GM21723 (cell line): ENCODE measurements around the gene UBE2V1.
"Not testable (repeated sequence)": the region's sequence is repeated elsewhere in the genome, so short reads cannot be mapped to it uniquely, and the experiment has no call there.

Experiments
- ATAC-seq: cut with Tn5 transposase; IDR thresholded peaks from one replicate; pipeline ENCODE4 v1.9.1; 2021; ENCODE audit warnings: mild to moderate bottlenecking, moderate library complexity; ENCODE audit not compliant: unreplicated experiment

Gene UBE2V1

DNA sequence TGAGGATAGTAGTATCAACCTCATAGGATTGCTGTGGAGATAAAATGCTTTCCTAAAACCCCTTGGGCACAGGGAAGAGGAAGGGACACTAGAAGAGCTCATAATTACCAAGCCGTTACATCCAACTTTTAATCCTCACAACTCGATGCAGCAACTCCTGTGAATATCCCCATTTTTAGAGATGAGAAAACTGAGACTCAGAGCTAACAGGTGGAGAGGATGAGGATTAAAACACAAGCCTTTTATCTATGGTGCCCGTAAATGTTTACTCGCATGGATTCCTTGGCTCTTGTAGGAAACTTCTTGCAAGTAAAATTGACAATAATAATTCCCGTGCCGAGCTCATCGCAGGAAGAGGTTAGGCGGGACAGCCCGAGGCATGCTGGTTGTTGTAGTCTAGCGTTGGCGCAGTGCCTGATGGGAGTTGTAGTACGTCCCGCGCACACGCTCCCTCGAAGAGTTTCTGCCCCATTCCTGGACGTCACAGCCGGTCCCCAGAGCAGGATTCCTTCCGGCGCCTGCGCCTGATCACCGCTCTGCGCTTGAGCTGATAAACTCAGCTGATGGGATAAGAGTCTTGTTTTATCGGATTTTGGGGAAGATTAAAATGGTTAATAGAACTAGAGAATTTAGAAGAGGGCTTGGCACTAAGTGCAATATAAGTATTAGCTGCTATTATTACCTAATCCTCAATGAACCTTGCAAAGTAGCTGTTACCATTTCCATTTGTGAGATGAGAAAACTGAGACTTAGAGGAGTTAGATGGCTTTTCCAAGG is 2.8 kb upstream of the UBE2V1 start:
- peak; percentile 76 for ATAC-seq

DNA sequence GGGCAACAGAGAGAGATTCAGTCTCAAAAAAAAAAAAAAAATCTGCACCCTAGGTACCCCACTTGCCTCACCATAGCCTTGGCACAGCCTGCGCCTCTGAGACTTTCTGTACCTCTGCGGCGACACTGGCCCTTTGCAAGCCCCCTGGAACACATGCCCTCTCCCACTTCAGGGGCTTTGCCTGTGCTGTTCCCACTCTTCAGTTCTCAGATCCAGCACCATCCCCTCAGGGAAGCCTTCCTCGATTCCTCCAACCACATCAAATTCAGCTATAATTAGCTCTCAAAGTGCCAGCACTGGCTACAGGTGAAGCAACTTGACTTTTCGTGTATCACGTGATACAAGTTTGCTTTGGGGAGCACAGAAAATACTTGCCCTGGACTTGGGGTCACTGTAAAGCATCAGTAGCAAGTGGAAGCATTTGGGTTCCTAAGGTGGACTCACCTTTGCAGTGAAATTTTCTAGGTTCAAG is 2.1 kb upstream of the UBE2V1 start:
- no peak for ATAC-seq

DNA sequence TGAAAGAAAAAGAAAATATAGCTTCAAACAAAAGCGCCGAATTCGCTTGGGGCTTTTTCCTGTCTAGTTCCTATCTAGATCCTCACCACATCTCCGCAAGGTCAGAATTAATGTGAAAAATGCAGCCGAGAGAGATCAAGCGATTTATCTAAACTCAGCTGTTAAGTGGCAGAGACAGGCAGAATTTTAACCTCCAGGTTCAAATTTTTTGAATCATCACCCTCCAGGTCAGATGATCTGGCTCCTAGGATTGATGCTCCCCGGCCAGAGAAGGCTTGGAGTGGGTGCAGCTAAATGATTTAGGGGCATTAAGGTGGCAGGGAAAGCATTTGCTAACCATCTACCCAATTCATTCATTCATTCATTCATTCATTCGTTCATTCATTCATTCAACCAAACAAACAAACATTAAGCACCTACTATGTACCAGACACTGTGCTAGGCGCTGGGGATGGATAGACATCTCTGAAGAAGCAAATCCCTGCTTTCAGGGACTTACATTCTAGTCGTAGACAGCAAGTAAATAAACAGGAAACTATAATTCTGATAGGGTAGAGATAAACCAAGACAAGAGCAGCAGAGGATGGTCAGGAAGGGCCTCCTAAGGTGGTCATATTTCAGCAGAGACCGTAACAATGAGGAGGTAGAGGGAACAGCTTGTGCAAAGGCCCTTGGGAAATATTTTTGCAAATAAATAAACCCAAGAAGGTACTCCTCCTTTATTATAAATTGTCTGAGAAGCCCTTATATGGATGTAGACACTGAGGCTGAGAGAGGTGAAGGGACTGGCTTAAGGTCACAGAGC is 672 bp upstream of the UBE2V1 start:
- ATAC-seq: no peak

DNA sequence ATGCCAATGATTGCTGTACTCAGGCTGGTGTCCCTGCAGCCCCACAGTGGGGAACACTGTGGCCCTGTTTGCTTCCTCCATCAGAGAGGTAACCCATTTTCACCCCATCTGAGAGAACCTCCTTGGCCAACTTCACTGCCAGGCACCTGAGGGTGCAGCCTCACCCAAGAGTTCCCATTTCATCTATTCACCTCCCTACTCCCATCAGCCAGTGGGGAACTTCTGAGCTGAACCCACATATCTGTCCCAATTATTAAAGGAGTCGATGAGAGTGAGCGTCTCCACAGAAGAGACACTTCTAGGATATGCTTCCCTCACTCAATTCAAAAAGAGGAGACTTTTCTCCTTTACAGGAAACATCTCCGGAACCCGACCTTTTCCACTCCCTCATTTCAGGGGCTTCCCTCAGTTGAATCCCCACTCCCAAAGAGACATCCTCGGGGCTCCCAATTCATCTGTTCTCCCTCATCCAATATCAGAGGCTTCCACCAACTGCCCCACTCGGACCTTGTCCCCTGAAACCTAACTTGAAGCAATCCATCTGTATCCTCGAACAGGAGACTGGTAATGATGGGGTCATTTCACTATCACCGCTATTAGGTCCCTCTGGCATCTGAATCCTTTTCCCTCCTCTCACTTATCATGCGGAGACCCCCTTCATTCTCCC is 988 bp downstream of the UBE2V1 start:
- no peak for ATAC-seq

DNA sequence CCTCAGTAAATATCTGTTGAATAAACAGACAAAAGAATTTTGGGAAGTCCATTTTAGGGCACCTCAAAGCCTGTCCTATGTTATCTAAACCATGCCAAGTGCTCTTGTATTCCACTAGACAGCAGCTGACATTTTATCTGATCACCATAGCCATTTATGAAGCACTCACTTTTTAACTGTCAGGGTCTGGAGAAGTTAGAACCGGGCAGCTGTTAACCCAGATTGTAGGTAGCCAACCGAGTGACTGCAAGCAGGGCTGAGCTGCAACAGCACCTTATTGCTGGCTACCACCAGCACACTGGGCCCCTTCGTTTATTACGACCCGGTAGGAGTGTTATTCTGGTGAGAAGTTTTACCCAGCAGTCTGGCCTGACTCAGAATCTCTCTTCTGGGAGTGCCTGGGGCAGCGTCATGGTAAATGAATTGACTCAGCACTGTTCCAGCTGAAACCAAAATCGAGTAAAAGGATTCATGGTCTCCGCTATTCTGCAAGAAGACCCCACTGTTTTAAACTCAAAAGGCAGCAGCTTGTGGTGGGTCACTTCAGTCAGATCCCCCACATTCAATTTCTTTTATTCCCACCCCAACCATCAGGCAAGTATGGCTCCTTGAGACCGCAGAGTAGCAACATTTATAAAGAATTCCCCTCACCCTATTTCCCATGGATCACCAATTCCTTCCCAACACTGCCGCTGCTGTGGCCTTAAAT is 1.7 kb downstream of the UBE2V1 start:
- ATAC-seq: no peak

DNA sequence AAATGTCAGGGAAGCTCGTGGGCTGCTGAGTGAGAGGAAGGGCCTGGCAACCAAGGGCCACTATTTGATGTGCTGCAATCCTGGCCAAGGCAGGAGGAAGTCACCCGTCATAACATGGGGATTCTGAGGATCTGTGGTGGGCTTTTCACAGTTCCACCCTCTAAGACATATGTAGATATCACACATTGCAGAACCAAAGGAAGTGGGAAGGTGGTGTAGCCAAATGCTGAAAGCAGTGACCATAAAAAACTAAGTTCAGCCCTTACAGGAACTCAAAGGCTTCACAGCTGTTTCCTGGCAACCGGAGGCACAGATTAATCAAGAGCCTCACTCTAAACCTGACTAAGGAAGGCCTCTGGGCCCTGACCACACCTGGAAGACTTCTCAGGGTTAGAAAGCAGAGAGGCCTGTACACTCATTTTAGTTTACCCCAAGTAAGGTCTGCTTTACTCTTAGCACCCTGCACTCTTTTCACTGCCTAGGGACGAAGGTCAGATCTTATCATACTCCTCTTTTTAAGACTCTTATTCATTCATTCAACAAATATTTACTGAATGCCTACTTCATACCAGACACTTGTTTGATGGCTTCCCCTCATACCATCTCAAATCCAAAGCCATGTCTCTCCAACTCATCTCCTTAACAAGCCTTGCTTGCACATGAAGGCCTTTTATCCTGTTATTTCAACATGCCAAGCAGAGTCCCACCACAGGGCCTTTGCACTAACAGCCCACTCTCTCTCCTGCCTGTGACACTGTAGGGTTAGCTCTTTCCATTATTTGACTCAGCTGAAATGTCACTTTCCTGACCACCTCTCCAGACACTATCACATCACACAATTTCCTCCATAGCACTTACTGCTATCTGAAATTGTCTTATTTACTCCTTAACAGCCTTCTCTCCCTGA is 2.6 kb downstream of the UBE2V1 start:
- peak; percentile 40 for ATAC-seq

DNA sequence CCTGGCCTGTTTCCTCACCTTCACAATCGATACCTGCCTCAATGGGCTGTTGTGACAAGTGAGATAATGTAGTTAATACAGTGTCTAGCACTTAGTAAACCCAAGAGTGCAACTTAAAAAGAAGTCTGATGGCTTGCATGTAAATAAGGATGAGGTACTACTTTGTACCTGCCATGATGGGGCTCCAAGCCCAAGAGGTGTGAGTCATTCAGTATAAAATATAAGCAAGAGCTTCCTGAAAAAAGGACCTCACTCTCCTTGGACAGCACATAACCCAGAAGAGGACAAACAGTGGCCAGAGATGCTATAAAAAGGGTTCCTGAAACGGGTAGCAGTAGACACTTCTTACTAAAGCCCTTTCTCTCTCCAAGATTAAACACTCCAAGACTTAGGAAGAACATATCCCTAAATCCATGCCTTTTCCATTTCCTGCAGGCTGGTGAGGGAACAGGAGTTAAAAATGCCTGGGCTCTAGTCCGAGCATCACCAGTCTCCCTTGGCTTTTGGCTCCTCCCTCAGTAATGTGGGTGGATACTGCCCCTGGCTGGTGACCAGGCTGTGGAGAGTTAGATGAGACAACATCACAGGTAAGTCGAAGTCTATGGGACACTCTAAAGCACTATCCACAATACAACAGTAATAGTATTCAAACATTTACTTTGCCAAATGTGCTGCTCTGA is 4.3 kb downstream of the UBE2V1 start:
- ATAC-seq: no peak

DNA sequence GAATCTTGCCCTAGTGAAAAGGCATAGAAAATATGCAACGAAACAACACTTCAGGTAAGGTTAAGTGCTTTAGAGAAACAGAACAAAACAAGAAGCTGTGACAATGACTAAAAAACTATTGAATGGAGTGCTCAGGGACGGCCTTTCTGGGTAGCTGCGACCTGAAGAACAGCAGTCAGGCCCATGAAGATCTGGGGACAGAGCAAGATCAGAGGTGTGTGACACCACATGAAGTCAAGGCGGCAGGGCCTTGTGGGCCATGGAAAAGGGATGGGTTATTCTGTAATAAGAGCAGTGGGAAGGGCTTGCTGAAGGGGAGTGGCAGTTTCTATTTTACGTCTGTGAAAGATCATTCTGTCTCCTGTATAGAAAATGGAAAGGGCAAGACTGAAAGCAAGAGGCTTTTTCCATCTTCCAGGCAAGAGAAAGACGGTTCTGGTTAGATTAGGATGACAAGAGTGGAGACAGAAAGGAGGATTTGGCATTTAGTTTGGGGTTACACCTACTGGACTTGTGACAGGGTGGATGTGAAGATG is 5.1 kb downstream of the UBE2V1 start:
- no peak for ATAC-seq

DNA sequence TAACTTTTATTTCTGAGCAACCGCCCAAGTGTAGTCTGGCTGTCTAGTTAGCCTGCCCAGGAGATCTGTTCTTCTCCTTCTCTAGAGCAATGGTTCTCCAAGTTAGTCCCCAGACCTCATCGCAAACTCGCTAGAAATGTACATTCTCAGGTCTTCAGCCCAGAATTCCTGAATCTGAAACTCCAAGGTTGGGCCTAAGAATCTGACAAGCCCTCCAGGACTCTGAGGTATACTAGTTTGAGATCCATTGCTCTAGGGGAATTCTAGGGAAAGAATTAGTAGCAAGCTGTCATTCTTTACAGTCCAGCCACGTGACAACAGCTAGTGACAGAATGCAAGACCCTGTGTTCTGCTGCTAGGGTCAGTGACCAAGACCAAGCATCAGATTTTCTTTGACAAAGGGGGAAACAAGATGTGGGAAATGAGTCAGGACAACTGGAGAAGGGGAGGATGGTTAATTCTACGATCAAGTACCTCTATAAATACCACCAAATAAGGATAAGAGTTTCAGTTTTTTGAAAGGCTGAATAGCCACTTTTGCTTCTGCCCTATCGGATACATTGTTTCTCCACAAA is 5.8 kb downstream of the UBE2V1 start:
- ATAC-seq: no peak

DNA sequence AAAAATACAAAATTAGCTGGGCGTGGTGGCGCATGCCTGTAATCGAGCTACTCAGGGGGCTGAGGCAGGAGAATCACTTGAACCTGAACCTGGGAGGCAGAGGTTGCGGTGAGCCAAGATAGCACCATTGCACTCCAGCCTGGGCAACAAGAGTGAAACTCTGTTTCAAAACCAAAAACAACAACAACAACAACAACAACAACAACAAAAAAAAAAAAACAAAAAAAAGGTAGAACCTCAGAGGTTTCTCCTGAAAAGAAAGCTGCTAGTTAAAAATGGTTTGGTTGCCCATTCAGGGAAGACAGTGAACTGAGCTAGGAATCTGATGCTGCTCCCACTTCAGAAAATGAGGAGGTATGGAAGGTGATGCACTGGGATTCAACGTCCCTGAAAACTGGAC is 6.3 kb downstream of the UBE2V1 start:
- ATAC-seq: not testable (repeated sequence)

DNA sequence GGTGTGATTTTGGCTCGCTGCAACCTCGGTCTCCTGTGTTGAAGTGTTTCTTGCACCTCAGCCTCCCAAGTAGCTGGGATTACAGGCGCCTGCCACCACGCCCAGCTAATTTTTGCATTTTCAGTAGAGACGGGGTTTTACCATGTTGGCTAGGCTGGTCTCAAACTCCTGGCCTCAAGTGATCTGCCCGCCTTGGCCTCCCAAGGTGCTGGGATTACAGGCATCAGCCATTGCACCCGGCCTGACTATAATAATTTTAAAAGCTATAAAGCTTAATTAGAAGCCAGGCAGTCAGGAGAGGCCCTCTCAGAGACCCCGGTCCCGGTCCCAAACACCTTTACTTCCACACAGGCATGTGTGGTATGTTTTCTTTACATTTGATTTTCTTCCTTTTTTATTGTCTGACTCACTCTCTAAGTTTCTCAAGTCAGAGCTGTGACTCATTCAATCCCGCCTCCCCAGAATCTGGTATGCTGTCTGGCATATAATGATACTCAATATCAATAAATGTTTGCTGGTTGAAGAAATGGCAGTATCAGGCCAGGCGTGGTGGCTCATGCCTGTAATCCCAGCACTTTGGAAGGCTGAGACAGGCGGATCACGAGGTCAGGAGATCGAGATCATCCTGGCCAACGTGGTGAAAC is 9.4 kb downstream of the UBE2V1 start:
- not testable (repeated sequence) for ATAC-seq

DNA sequence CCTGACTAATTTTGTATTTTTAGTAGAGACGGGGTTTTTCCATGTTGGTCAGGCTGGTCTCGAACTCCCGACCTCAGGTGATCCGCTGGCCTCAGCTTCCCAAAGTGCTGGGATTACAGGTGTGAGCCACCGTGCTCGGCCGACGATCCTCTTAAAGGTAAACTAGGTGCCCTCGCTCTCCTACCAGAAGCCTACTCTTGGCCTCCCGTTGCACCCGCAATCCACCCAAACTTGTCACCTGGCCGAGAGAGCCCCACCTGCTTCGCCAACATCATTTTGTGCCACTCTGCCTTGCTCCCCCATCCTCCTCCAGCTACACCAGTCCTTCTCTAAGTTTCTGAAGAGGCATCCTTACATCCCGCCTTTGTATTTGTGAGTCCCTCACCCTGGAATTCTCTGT is 10.4 kb downstream of the UBE2V1 start:
- not testable (repeated sequence) for ATAC-seq

DNA sequence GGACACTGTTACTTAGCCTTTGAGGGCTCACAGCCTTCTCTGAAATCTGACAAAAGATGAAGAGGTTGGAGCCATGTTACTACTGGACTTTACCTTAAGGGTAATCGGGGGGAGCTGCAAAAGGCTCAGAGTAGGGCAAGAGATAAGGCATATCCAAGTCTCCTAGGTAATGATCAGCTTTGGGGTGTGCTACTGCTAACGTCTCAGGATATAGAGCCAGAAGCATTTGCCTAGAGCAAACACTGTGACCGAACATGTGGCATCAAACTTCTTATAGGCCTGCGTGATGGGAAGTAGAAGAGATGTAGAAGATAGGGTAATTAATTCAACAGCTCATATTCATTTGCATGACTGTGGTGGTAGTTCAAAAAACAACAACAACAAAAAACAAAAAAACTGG is 11.1 kb downstream of the UBE2V1 start:
- ATAC-seq: no peak

DNA sequence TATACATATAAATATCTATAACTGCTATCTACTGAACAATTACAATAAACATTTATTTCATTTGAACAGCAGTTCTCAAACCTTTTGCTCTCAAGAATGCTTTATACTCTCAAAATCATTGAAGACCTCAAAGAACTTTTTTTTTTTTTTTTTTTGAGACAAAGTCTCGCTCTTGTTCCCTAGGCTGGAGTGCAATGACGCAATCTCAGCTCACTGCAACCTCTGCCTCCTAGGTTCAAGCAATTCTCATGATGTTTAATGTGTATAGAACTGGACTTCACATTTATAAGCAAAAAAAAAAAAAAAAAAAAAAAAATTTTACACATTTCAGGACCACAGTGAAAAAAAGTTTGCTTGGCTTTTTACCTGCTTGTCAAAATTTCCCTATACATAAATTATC is 11.7 kb downstream of the UBE2V1 start:
- no peak for ATAC-seq

DNA sequence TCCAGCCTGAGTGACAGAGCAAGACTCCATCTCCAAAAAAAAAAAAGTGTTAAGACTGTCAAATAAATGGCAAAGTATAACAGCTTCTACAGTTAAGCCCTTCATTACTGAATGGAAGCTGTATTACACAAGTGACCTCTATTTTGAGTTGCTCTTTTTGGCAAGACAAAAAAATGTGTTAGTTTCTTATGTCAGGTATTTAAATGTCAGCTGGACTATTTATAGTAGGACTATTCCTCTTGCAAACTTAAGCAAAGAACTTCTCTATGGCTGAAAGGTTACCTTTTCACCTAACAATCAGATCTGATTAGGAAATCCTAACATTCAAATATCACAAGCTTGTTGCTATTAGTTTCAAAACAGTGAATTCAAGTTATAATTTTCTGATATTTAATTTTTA is 12.4 kb downstream of the UBE2V1 start:
- ATAC-seq: no peak

DNA sequence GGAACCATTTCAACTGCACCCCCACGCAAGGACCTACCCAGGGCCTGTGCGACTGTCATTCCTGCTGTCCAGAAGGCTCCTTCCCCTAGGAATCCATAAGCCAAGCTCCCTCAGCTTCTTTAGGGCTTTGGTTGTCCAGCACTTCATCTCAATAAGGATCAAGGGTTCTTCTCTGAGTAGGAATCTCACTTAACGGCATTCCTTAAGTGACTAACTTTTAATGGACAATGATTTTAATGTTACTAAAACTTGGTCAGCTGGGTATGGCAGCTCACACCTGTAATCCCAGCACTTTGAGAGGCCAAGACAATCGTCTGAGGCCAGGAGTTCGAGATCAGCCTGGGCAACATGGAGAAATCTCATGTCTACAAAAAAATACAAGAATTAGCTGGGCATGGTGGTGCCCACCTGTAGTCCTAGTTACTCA is 13.4 kb downstream of the UBE2V1 start:
- no peak for ATAC-seq

DNA sequence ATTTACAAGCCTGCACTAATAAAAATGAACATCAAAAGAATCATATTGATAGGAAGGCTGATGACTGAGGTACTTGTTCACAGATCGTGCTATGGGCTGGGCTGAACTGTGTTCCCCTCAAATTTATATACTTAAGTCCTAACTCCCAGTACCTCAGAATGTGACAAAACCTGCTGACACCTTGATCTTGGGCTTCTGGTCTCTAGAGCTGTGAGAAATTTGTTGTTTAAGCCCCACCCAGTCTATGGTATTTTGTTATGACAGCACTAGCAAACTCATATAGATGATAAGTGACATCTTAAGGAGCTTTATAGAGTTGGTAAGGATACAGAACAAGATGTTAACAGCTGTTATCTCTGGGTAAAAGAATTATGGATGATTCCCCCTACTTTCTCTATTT is 13.8 kb downstream of the UBE2V1 start:
- ATAC-seq: no peak

DNA sequence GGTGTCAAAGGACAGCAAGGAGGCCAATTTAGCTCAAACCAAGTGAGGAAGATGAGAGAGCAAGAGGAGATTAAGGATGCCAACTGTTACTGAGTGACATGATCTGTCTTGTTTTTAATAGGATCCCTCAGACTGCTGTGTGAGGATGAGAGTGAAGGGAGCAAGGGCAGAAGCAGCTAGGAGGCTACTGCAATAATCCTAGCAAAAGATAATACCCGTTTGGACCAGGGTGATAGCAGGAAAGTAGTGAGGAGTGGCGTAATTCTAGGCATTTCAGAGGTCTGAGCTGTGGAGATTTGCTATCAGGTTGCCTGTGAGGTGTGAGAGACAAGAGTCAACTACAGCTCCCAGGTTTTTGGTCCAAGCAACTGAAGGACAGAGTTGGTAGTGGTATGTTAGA is 14.7 kb downstream of the UBE2V1 start:
- ATAC-seq: no peak
